Brain microvascular endothelial cell (primary cell): ENCODE data around the gene MX1.
A peak's percentile ranks its signal among the peaks of the same experiment; 100 is the strongest.

ENCODE experiments used
- DNase-seq: peaks from one replicate; pipeline ENCODE4 v3.0.0-alpha.2; 2020
- H3K27ac ChIP-seq: fragments of 250-450 bp; sonication (Bioruptor Pico); 2 replicates; pipeline ENCODE4 v1.5.1; 2020; ENCODE audit warnings: mild to moderate bottlenecking, moderate library complexity
- H3K27me3 ChIP-seq: fragments of 250-450 bp; sonication (Bioruptor Pico); replicated peaks from 2 replicates; pipeline ENCODE4 v1.5.1; 2020; ENCODE audit warnings: mild to moderate bottlenecking
- H3K36me3 ChIP-seq: fragments of 250-450 bp; sonication (Bioruptor Pico); replicated peaks from 2 replicates; pipeline ENCODE4 v1.5.1; 2020; ENCODE audit warnings: mild to moderate bottlenecking
- H3K4me3 ChIP-seq: 2 replicates; pipeline ENCODE4 v1.5.1; 2011; ENCODE audit warnings: low read depth, mild to moderate bottlenecking, control low read depth, low read length, moderate library complexity
- in situ Hi-C: cut with HindIII; loops from 2 replicates; pipeline ENCODE4 v1.10.0; 2017; ENCODE audit warnings: low sequenced_read_pairs, low pct_ligation_motif_present
- TF ChIP-seq, protein P1 (sequence below): IDR thresholded peaks from 2 replicates; pipeline ENCODE4 v1.5.1; 2011; ENCODE audit warnings: low read depth, mild to moderate bottlenecking, moderate library complexity, low read length, control low read depth, inconsistent platforms; ENCODE audit errors: missing control alignments

Gene MX1

DNA sequence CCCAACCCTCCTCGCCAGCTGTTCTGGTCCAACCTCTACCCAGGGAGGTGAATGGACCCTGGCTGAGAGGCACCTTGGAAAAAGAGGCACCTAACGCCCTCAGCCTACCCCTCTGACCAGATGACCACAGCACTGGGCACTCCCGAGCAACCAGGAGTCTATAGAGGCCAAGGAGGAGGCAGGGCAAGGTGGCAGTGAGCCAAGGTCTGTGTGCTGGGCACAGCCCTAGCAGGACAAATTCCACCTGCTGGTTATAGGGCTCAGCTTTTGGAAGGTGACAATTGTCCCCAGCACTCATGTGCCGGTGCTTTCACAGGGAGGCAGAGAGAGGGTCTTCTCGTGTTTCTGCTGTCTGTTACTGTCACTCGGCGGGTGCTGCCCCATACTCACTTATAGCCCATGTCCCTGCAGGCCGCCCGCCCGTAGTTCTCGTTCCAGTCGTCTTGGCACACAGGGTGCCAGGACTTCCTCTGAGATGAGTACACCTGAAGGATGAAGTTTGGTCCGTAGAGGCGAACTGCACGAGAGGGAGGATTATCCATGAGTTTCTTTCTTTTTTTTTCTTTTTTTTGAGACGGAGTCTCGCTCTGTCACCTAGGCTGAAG lies 54.1 kb downstream of the MX1 start:
- in situ Hi-C loops: no loop called here
- H3K36me3 ChIP-seq: no peaks in the 10 kb centered on the region
- H3K27me3 ChIP-seq: no peaks in the 10 kb centered on the region
- no peak for DNase-seq
- TF ChIP-seq, protein P1, sequence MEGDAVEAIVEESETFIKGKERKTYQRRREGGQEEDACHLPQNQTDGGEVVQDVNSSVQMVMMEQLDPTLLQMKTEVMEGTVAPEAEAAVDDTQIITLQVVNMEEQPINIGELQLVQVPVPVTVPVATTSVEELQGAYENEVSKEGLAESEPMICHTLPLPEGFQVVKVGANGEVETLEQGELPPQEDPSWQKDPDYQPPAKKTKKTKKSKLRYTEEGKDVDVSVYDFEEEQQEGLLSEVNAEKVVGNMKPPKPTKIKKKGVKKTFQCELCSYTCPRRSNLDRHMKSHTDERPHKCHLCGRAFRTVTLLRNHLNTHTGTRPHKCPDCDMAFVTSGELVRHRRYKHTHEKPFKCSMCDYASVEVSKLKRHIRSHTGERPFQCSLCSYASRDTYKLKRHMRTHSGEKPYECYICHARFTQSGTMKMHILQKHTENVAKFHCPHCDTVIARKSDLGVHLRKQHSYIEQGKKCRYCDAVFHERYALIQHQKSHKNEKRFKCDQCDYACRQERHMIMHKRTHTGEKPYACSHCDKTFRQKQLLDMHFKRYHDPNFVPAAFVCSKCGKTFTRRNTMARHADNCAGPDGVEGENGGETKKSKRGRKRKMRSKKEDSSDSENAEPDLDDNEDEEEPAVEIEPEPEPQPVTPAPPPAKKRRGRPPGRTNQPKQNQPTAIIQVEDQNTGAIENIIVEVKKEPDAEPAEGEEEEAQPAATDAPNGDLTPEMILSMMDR: no peak
- H3K4me3 ChIP-seq: no peak overlapping the region
- H3K27ac ChIP-seq: no peak overlapping the region

DNA sequence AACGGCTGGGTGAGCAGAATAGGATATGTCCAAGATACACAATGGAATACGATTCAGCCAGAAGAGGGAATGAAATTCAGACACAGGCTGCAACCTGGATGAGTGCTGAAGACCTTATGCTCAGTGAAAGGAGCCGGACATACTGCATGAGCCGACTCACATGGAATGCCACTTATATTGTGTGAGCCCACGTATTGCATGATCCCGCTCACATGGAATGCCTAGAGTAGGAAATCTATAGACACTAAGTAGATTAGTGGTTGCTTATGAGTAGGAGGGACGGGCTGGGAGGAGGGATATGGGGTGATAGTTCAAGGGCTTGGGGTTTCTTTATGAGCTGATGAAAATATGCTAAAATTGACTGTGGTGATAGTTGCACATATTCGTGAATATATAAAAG lies 55.2 kb downstream of the MX1 start:
- in situ Hi-C loops: no loop called here
- TF ChIP-seq, protein P1: no peak
- DNase-seq: peak; percentile 37

DNA sequence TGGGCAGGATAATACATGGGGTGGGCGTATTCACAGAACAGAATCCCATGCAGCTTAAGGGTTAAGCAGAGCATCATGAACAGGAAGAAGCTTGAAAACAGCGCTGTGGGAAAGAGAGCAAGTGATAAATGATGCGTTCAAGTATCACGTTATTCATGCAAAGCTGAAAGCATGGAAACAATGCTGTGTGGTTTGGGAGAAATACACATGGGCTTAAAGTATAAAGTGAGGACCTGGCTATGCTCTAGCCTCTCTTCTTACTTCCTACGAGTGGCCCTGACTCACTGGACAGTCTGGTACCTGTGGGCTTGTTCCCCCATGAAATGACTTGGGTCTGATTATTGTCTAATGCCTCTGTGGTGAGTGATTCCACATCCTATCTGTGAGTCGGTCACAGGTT lies 56.3 kb downstream of the MX1 start:
- TF ChIP-seq, protein P1: no peak
- no peaks in the 10 kb centered on the region for H3K36me3 ChIP-seq
- no peaks in the 10 kb centered on the region for H3K27me3 ChIP-seq
- no peak overlapping the region for H3K27ac ChIP-seq
- in situ Hi-C loops: no loop called here
- peak; percentile 11 for DNase-seq
- H3K4me3 ChIP-seq: no peak overlapping the region

More for the DNA sequence above, 55.2 kb downstream of the MX1 start:
- Histone ChIP-seq H3K27ac (no peak overlapping the region), H3K4me3 (no peak overlapping the region), H3K27me3 (no peaks in the 10 kb centered on the region), H3K36me3 (no peaks in the 10 kb centered on the region)

DNA sequence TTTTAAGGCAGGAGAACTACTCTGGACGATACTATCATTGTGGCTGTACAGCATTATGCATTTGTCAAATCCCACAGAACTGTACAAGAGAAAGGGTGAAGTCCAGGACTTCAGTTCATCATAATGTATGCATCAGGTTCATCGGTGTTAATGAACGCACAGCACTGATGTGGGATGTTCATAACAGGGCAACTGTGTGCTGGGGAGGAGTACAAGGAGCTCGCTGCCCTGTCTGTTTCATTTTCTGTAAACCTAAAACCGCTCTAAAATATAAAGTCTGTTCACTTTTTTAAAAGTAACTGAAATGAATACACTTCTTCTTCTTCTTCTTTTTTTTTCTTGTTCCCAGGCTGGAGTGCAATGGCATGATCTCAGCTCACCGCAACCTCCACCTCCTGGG lies 56.9 kb downstream of the MX1 start:
- in situ Hi-C loops: no loop called here
- DNase-seq: no peak
- Histone ChIP-seq H3K36me3 (no peaks in the 10 kb centered on the region), H3K27me3 (no peaks in the 10 kb centered on the region), H3K27ac (no peak overlapping the region), H3K4me3 (no peak overlapping the region)
- TF ChIP-seq, protein P1: no peak

DNA sequence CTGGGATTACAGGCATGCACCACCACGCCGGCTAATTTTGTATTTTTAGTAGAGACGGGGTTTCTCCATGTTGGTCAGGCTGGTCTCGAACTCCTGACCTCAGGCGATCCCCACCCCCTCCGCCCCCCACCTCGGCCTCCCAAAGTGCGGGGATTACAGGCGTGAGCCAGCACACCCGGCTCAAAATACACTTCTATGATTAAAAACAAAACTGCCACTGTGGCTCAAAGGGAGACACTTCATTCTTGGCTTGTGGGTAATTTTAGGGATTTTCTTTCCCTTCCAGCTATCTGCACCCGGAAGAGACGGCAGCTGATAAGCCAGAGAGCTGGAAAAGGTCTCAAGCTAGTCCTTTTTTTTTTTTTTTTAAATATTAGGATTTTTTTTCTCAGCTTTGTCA lies 57.4 kb downstream of the MX1 start:
- no peak for DNase-seq
- in situ Hi-C loops: no loop called here
- TF ChIP-seq, protein P1: no peak
- H3K36me3 ChIP-seq: no peaks in the 10 kb centered on the region
- no peaks in the 10 kb centered on the region for H3K27me3 ChIP-seq
- no peak overlapping the region for H3K4me3 ChIP-seq
- no peak overlapping the region for H3K27ac ChIP-seq

DNA sequence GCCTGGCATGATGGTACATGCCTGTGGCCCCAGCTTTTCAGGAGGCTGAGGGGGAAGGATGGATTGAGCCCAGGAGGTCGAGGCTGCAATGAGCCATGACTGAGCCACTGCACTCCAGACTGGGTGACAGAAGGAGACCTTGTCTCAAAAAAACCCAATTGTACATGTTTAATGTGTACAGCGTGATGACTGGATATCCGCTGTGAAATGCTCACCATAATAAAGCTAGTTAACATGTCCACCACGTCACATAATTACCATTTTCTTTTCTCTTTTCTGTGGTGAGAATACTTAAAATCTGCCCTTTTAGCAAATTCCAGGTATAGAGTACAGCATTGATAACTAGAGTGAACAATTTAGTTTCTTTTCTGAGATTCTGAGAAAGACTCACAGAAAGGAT lies 57.9 kb downstream of the MX1 start:
- Histone ChIP-seq H3K27ac (no peak overlapping the region), H3K27me3 (no peaks in the 10 kb centered on the region), H3K4me3 (no peak overlapping the region), H3K36me3 (no peaks in the 10 kb centered on the region)
- TF ChIP-seq, protein P1: no peak
- in situ Hi-C loops: no loop called here
- DNase-seq: no peak
